Neural cell (in vitro differentiated cells): Measurements from ENCODE around the gene TOX2. TPM values are rescaled to one million over a fixed set of nuclear protein-coding genes. Genes with fewer than 3 reads are reported as not detected.

Experiments
- H2AFZ ChIP-seq: fragments of 200-600, 300-800 bp; sonication (generic), shearing (Covaris generic); 2 replicates; pipeline ENCODE4 v1.6.0; 2014; ENCODE audit warnings: low read depth, mild to moderate bottlenecking, antibody characterized with exemption, low read length, moderate library complexity
- H3F3A ChIP-seq: fragments of 200-600 bp; shearing (Covaris generic); 2 replicates; pipeline ENCODE4 v1.6.1; 2016; ENCODE audit warnings: mild to moderate bottlenecking, moderate library complexity, mixed read lengths, antibody characterized with exemption, low read length; ENCODE audit not compliant: insufficient read depth, poor library complexity, severe bottlenecking
- H3K27ac ChIP-seq: fragments of 200-600, 300-800 bp; sonication (generic), shearing (Covaris generic); 2 replicates; pipeline ENCODE4 v1.5.1; 2014; ENCODE audit warnings: mild to moderate bottlenecking, low read length, moderate library complexity
- H3K27me3 ChIP-seq: fragments of 300-800, 200-600 bp; sonication (generic), shearing (Covaris generic); 2 replicates; pipeline ENCODE4 v1.6.0; 2014; ENCODE audit warnings: mild to moderate bottlenecking, low read depth, low read length, moderate library complexity; ENCODE audit not compliant: insufficient read depth
- H3K36me3 ChIP-seq: fragments of 300-800, 200-600 bp; sonication (generic), shearing (Covaris generic); 2 replicates; pipeline ENCODE4 v1.5.1; 2014; ENCODE audit warnings: mild to moderate bottlenecking, antibody characterized with exemption, low read length, moderate library complexity; ENCODE audit not compliant: insufficient read depth
- H3K4me2 ChIP-seq: fragments of 300-800, 200-600 bp; sonication (generic), shearing (Covaris generic); 2 replicates; pipeline ENCODE4 v1.6.0; 2014; ENCODE audit warnings: mild to moderate bottlenecking, low read length
- H3K4me3 ChIP-seq: fragments of 300-800, 200-600 bp; sonication (generic), shearing (Covaris generic); 2 replicates; pipeline ENCODE4 v1.5.1; 2014; ENCODE audit warnings: mild to moderate bottlenecking, low read length, moderate library complexity
- H3K79me2 ChIP-seq: fragments of 200-600 bp; shearing (Covaris generic); replicated peaks from 2 replicates; pipeline ENCODE4 v1.6.0; 2014; ENCODE audit warnings: mild to moderate bottlenecking, low read length, moderate library complexity; ENCODE audit not compliant: insufficient read depth
- H3K9ac ChIP-seq: fragments of 300-800, 200-600 bp; sonication (generic), shearing (Covaris generic); 2 replicates; pipeline ENCODE4 v1.6.1; 2016; ENCODE audit warnings: mild to moderate bottlenecking, low read length, mixed read lengths
- H3K9me2 ChIP-seq: fragments of 200-600 bp; shearing (Covaris generic); 2 replicates; pipeline ENCODE4 v1.6.1; 2016; ENCODE audit warnings: mild to moderate bottlenecking, low read length, mixed read lengths; ENCODE audit not compliant: insufficient read depth
- H3K9me3 ChIP-seq: fragments of 200-600, 300-800 bp; sonication (generic), shearing (Covaris generic); 2 replicates; pipeline ENCODE4 v1.6.1; 2016; ENCODE audit warnings: mild to moderate bottlenecking, mixed run types, low read length, moderate library complexity, mixed read lengths
- H4K20me1 ChIP-seq: fragments of 200-600 bp; shearing (Covaris generic); 2 replicates; pipeline ENCODE4 v1.6.1; 2016; ENCODE audit warnings: mild to moderate bottlenecking, mixed run types; ENCODE audit not compliant: insufficient read depth
- CTCF ChIP-seq: fragments of 450-650 bp; IDR thresholded peaks from 2 replicates; pipeline ENCODE4 v1.5.1; 2014; ENCODE audit warnings: antibody characterized with exemption, mild to moderate bottlenecking, moderate library complexity; ENCODE audit not compliant: poor library complexity, severe bottlenecking
- EP300 ChIP-seq: fragments of 450-650 bp; conservative IDR thresholded peaks from 2 replicates; pipeline ENCODE4 v1.6.1; 2014; ENCODE audit warnings: antibody characterized with exemption, mild to moderate bottlenecking, moderate library complexity; ENCODE audit not compliant: poor library complexity, severe bottlenecking
- EZH2 ChIP-seq: fragments of 200-600, 300-800 bp; shearing (Covaris generic), sonication (generic); IDR thresholded peaks from 2 replicates; pipeline ENCODE4 v1.6.1; 2014; ENCODE audit warnings: antibody characterized with exemption, low read length, borderline replicate concordance, mild to moderate bottlenecking; ENCODE audit not compliant: insufficient read depth, poor library complexity, severe bottlenecking
- MXI1 ChIP-seq: fragments of 450-650 bp; conservative IDR thresholded peaks from 2 replicates; pipeline ENCODE4 v1.6.1; 2014; ENCODE audit warnings: antibody characterized with exemption, mild to moderate bottlenecking; ENCODE audit not compliant: poor library complexity, severe bottlenecking
- POLR2AphosphoS5 ChIP-seq: IDR thresholded peaks from 2 replicates; pipeline ENCODE4 v1.6.1; 2012
- RAD21 ChIP-seq: fragments of 450-650 bp; conservative IDR thresholded peaks from 2 replicates; pipeline ENCODE4 v1.6.1; 2014; ENCODE audit warnings: antibody characterized with exemption, mild to moderate bottlenecking, moderate library complexity
- REST ChIP-seq: IDR thresholded peaks from 2 replicates; pipeline ENCODE4 v1.6.1; 2012; ENCODE audit warnings: borderline replicate concordance
- SMC3 ChIP-seq: fragments of 450-650 bp; conservative IDR thresholded peaks from 2 replicates; pipeline ENCODE4 v1.6.1; 2014; ENCODE audit warnings: antibody characterized with exemption, mild to moderate bottlenecking, moderate library complexity; ENCODE audit not compliant: poor library complexity
- TAF1 ChIP-seq: IDR thresholded peaks from 2 replicates; pipeline ENCODE4 v1.6.1; 2012; ENCODE audit warnings: low read depth
- polyA plus RNA-seq: library from polyadenylated mRNA; depleted of rRNA; stranded (reverse); fragments of >200 nt; gene quantifications from 2 replicates; pipeline ENCODE4 v1.2.3, GENCODE V29; 2014

The TOX2 gene
- polyA plus RNA-seq, 1 donor from 2014 or later, result 0.89 TPM

GRCh38 chr20:43900121-43900466, 14.6 kb upstream of the TOX2 start:
- Histone ChIP-seq H3K9me3 (no peaks in the 10 kb centered on the region), H3K79me2 (no peaks in the 10 kb centered on the region), H3K9me2 (no peaks in the 10 kb centered on the region), H3K27me3 (no peaks in the 10 kb centered on the region), H3K9ac (no peak overlapping the region), H3K4me3 (no peak overlapping the region), H4K20me1 (no peaks in the 10 kb centered on the region), H3K4me2 (no peak overlapping the region), H3K36me3 (no peaks in the 10 kb centered on the region), H3F3A (no peaks in the 10 kb centered on the region), H2AFZ (no peak overlapping the region), H3K27ac (no peak overlapping the region)
- TF ChIP-seq MXI1, result no peak
- no peak for TF ChIP-seq RAD21
- TF ChIP-seq CTCF, result no peak

- no peaks in the 10 kb centered on the region for H3K9me2 ChIP-seq
- H3K79me2 ChIP-seq, result no peaks in the 10 kb centered on the region
- H4K20me1 ChIP-seq, result no peaks in the 10 kb centered on the region
- TF ChIP-seq EP300 (no peak), MXI1 (no peak), SMC3 (no peak), POLR2AphosphoS5 (no peak), CTCF (no peak), REST (no peak), EZH2 (no peak), TAF1 (no peak), RAD21 (no peak)
- no peak overlapping the region for H3K9ac ChIP-seq
- H3K36me3 ChIP-seq, result no peaks in the 10 kb centered on the region
- H3K9me3 ChIP-seq, result no peaks in the 10 kb centered on the region
- no peak overlapping the region for H3K4me3 ChIP-seq
- no peak overlapping the region for H3K4me2 ChIP-seq
- no peaks in the 10 kb centered on the region for H3K27me3 ChIP-seq
- no peaks in the 10 kb centered on the region for H3F3A ChIP-seq
- no peak overlapping the region for H3K27ac ChIP-seq
- H2AFZ ChIP-seq, result no peak overlapping the region
Measured at GRCh38 chr20:43900496-43900895, 14.2 kb upstream of the TOX2 start.
